ENCODE measurements around the gene NDUFA8.

GRCh38 chr9:122107291-122107805, 52.2 kb downstream of the NDUFA8 start:
- TF ChIP-seq CTCF (conservative IDR thresholded peaks at IDR 0.05; ENCODE audit: low read depth, low read length) (no peak), BHLHE40 (IDR thresholded peaks at IDR 0.05; ENCODE audit: low read depth, low read length) (no peak), USF2 (IDR thresholded peaks at IDR 0.05; ENCODE audit: low read depth, low read length) (no peak), RAD21 (IDR thresholded peaks at IDR 0.05; ENCODE audit: low read length) (no peak), MXI1 (IDR thresholded peaks at IDR 0.05; ENCODE audit: borderline replicate concordance, low read depth, low read length) (no peak), ELK1 (IDR thresholded peaks at IDR 0.05; ENCODE audit: borderline replicate concordance, low read depth, low read length) (no peak)

Data from IMR-90 (cell line).